ENCODE results near the gene KCNQ1OT1. TPM values are rescaled to one million over a fixed set of nuclear protein-coding genes. Genes with fewer than 3 reads are reported as not detected.

KCNQ1OT1 gene
- total and polyA plus RNA-seq, 7 donors: 0.01 to 0.56 (median 0.30) TPM

DNA sequence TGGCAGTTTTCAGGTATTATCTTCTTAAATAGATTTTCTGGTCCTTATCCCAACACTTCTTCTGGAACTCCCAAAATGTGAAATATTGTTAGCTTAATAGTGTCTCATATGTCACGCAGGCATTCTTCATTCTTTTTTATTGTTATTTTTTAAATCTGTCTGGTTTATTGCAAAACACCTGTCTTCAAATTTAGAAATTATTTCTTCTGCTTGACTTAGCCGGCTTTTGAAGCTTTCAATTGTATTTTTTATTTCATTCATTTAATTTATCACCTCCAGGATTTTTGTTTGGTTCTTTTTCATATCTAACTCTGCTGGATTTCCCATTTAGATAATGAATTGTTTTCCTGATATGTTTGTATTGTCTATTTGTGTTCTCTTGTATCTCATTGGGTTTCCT lies 49.9 kb downstream of the KCNQ1OT1 start:
- DNase-seq (no peak), ATAC-seq (no peak)
- Histone ChIP-seq H3K4me1 (peaks cover 9% of the 10 kb centered on the region), H3K27ac (no peak overlapping the region), H3K36me3 (ENCODE audit: insufficient read depth in 1 of 2, low read depth in 1 of 2) (no peaks in the 10 kb centered on the region), H3K9me3 (peaks cover 57% of the 10 kb centered on the region), H3K4me3 (no peak overlapping the region), H3K27me3 (ENCODE audit: insufficient read depth in 3 of 3, low read length in 2 of 3) (no peaks in the 10 kb centered on the region)
- WGBS, 3 donors: 96 to 98% (median 96%) methylated on average over 2 of the region's 2 CpGs
- intact Hi-C loops (cut with DNase I): no loop called here
- TF ChIP-seq, protein P1, sequence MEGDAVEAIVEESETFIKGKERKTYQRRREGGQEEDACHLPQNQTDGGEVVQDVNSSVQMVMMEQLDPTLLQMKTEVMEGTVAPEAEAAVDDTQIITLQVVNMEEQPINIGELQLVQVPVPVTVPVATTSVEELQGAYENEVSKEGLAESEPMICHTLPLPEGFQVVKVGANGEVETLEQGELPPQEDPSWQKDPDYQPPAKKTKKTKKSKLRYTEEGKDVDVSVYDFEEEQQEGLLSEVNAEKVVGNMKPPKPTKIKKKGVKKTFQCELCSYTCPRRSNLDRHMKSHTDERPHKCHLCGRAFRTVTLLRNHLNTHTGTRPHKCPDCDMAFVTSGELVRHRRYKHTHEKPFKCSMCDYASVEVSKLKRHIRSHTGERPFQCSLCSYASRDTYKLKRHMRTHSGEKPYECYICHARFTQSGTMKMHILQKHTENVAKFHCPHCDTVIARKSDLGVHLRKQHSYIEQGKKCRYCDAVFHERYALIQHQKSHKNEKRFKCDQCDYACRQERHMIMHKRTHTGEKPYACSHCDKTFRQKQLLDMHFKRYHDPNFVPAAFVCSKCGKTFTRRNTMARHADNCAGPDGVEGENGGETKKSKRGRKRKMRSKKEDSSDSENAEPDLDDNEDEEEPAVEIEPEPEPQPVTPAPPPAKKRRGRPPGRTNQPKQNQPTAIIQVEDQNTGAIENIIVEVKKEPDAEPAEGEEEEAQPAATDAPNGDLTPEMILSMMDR (IDR thresholded peaks at IDR 0.05): no peak

DNA sequence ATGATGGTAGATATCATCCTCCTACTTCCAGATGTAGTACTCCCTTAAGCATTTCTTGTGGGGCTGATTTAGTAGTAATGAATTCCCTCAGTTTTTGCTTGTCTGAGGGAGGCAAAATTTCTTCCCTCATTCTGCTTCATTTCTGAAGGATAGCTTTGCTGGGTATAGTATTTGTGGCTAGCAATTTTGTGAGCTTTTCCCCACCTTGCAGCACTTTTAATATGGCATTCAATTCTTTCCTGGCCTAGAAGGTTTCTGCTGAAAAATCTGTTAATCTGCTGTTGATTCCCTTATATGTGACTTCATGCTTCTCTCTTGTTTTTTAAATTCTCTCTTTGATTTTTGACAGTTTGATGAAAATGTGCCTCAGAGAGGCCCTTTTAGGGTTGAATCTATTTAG lies 50.4 kb downstream of the KCNQ1OT1 start:
- no peak overlapping the region for H3K27ac ChIP-seq
- ATAC-seq (no peak), DNase-seq (no peak)
- TF ChIP-seq, protein P1 (IDR thresholded peaks at IDR 0.05): no peak
- H3K4me3 ChIP-seq: no peak overlapping the region
- intact Hi-C loops (cut with DNase I): no loop called here
- H3K36me3 ChIP-seq (ENCODE audit: insufficient read depth in 1 of 2, low read depth in 1 of 2): no peaks in the 10 kb centered on the region
- peaks cover 61% of the 10 kb centered on the region for H3K9me3 ChIP-seq
- no peaks in the 10 kb centered on the region for H3K27me3 ChIP-seq (ENCODE audit: insufficient read depth in 3 of 3, low read length in 2 of 3)
- H3K4me1 ChIP-seq: peaks cover 8% of the 10 kb centered on the region

DNA sequence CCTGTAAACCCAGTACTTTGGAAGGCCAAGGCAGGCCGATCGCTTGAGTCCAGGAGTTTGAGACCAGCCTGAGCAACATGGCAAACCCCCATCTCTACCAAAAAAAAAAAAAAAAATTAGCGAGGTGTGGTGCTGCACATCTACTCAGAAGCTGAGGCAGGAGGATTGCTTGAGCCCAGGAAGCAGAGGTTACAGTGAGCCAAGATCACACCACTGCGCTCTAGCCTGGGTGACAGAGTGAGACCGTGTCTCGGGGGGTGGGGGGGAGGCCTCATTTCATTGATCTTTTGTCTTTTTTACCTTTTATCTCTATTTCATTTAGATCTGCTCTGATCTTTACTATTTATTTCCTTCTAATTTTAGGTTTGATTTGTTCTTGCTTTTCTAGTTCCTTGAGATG lies 51.8 kb downstream of the KCNQ1OT1 start:
- TF ChIP-seq, protein P1 (IDR thresholded peaks at IDR 0.05): no peak
- no peak for DNase-seq
- no peaks in the 10 kb centered on the region for H3K4me1 ChIP-seq
- WGBS, 3 donors: 92 to 96% (median 95%) methylated on average over 6 of the region's 6 CpGs
- no peak overlapping the region for H3K27ac ChIP-seq
- no peak for ATAC-seq
- H3K27me3 ChIP-seq (ENCODE audit: insufficient read depth in 3 of 3, low read length in 2 of 3): no peaks in the 10 kb centered on the region
- intact Hi-C loops (cut with DNase I): no loop called here
- no peaks in the 10 kb centered on the region for H3K36me3 ChIP-seq (ENCODE audit: insufficient read depth in 1 of 2, low read depth in 1 of 2)
- peaks cover 75% of the 10 kb centered on the region for H3K9me3 ChIP-seq
- no peak overlapping the region for H3K4me3 ChIP-seq

DNA sequence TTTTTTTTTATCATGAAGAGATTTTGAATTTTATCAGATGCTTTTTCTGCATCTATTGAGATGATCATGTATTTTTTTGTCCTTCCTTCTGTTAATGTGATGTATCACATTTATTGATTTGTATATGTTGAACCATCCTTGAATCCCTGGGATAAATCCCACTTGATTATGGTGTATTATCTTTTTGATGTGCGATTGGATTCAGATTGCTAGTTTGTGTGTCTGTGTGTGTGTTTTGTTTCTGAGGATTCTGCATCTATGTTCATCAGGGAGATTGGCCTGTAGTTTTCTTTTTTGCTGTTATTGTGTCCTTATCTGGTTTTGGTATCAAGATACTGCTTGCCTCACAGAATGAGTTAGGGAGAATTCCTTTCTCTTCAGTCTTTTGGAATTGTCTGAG lies 52.6 kb downstream of the KCNQ1OT1 start:
- intact Hi-C loops (cut with DNase I): no loop called here
- ATAC-seq: no peak
- Histone ChIP-seq H3K27me3 (ENCODE audit: insufficient read depth in 3 of 3, low read length in 2 of 3) (no peaks in the 10 kb centered on the region), H3K4me1 (no peaks in the 10 kb centered on the region), H3K36me3 (ENCODE audit: insufficient read depth in 1 of 2, low read depth in 1 of 2) (no peaks in the 10 kb centered on the region), H3K27ac (no peak overlapping the region), H3K9me3 (peaks cover 83% of the 10 kb centered on the region), H3K4me3 (no peak overlapping the region)
- DNase-seq: no peak
- TF ChIP-seq, protein P1 (IDR thresholded peaks at IDR 0.05): no peak
- 77 to 96% (median 89%) methylated on average over 1 of the region's 1 CpG for WGBS, 3 donors

DNA sequence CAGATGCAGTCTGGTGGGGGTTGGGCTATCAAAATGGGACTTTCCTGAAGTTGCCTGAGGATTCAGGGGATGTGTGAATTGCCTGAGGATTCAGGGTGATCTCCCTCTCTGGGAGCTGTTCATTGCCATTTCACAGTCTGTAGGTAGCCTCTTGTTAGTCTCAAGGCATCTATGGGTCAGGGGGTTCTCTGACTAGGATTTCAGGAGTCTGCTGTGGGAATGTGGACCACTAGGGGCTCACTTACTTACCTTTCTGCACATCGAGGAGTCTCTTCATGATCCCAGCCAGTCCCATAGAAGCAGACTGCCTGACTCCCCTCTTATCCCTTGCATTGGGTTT lies 54.0 kb downstream of the KCNQ1OT1 start:
- ATAC-seq (no peak), DNase-seq (no peak)
- TF ChIP-seq, protein P1 (IDR thresholded peaks at IDR 0.05): no peak
- 80 to 93% (median 87%) methylated on average over 1 of the region's 1 CpG for WGBS, 3 donors
- H3K27ac ChIP-seq: no peak overlapping the region
- H3K27me3 ChIP-seq (ENCODE audit: insufficient read depth in 3 of 3, low read length in 2 of 3): no peaks in the 10 kb centered on the region
- no peak overlapping the region for H3K4me3 ChIP-seq
- peaks cover 79% of the 10 kb centered on the region for H3K9me3 ChIP-seq
- intact Hi-C loops (cut with DNase I): no loop called here
- no peaks in the 10 kb centered on the region for H3K36me3 ChIP-seq (ENCODE audit: insufficient read depth in 1 of 2, low read depth in 1 of 2)
- no peaks in the 10 kb centered on the region for H3K4me1 ChIP-seq

All from psoas muscle (tissue), 8 donors.